Measurements from ENCODE around the gene PPP2R5B.

- no peak for TF ChIP-seq CTCF (conservative IDR thresholded peaks at IDR 0.05 in 1 of 2, IDR thresholded peaks at IDR 0.05 in 1 of 2; ENCODE audit: extremely low read depth in 1 of 2, insufficient read depth in 1 of 2, low read depth in 1 of 2, low read length in 2 of 2)
- TF ChIP-seq EZH2 (IDR thresholded peaks at IDR 0.05; ENCODE audit: borderline replicate concordance, low read length): no peak
These were observed 29.6 kb upstream of the PPP2R5B start for GRCh38 chr11:64894812-64895452.

All from mammary epithelial cell (primary cell).